SU-DHL-6 (cell line): ENCODE measurements around the gene ABCA13.

ENCODE experiments used
- EZH2phosphoT487 ChIP-seq: fragments of 200-600 bp; sonication (generic), shearing (Covaris generic); conservative IDR thresholded peaks from 2 replicates; pipeline ENCODE4 v1.6.1; 2018; ENCODE audit warnings: mild to moderate bottlenecking, antibody characterized with exemption, low read length, moderate library complexity, mixed read lengths
- TF ChIP-seq, protein P1 (sequence below): fragments of 200-600 bp; sonication (generic); IDR thresholded peaks from one replicate; pipeline ENCODE4 v1.5.1; 2017; ENCODE audit warnings: antibody characterized with exemption, mild to moderate bottlenecking, low read length, moderate library complexity; ENCODE audit not compliant: insufficient read depth, poor library complexity, severe bottlenecking

DNA sequence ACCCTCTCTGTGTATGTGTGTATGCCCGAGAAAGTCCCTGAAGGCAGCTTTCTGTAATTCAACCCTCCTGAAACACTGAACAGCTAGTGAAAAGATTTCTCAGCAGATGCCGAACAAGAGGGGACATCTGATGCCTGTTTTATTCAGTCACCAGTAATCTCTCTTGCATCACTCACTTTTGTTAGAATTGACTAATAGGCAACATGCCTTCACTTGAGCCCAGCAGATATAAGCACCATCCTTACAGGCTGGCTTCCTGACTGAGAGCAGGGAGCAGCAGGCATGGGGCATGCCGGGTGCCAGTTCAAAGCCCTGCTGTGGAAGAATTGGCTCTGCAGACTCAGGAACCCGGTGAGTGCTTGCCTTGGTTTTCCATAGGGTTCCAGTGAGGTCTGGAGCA is at the start of gene ABCA13:
- no peak for TF ChIP-seq EZH2phosphoT487
- TF ChIP-seq, protein P1, sequence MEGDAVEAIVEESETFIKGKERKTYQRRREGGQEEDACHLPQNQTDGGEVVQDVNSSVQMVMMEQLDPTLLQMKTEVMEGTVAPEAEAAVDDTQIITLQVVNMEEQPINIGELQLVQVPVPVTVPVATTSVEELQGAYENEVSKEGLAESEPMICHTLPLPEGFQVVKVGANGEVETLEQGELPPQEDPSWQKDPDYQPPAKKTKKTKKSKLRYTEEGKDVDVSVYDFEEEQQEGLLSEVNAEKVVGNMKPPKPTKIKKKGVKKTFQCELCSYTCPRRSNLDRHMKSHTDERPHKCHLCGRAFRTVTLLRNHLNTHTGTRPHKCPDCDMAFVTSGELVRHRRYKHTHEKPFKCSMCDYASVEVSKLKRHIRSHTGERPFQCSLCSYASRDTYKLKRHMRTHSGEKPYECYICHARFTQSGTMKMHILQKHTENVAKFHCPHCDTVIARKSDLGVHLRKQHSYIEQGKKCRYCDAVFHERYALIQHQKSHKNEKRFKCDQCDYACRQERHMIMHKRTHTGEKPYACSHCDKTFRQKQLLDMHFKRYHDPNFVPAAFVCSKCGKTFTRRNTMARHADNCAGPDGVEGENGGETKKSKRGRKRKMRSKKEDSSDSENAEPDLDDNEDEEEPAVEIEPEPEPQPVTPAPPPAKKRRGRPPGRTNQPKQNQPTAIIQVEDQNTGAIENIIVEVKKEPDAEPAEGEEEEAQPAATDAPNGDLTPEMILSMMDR: no peak
